Measurements from ENCODE around the gene LGALS7.
"Not testable (repeated sequence)": the region's sequence is repeated elsewhere in the genome, so short reads cannot be mapped to it uniquely, and the experiment has no call there.

The LGALS7 gene

DNA sequence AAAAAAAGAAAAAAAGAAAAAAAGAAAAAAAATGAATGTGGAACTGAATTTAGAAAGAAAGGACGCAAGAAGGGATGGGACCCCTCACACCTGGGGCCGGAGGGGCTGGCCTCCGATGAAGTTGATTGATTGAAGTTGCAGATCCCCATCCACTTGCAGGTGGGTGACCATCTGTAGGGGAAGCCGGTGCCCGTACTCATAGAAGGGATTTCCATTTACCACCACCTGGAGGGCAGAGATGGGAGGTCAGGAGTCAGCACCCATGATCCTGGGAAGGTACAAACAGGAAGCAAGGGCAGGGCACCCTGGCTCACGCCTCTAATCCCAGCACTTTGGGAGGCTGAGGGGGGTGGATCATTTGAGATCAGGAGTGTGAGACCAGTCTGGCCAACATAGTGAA lies 33.1 kb upstream of the LGALS7 start:
- Mint-ChIP-seq H3K4me1 (peaks cover 5% of the 10 kb centered on the region), H3K4me3 (no peak overlapping the region), H3K9me3 (no peaks in the 10 kb centered on the region), H3K27ac (no peak overlapping the region), H3K27me3 (no peaks in the 10 kb centered on the region), H3K36me3 (peaks cover 1% of the 10 kb centered on the region)

- Mint-ChIP-seq H3K36me3 (peaks cover 1% of the 10 kb centered on the region), H3K4me3 (no peak overlapping the region), H3K27ac (peak overlapping the region; percentile 15), H3K4me1 (peaks cover 5% of the 10 kb centered on the region), H3K27me3 (no peaks in the 10 kb centered on the region), H3K9me3 (no peaks in the 10 kb centered on the region)
These were observed 31.9 kb upstream of the LGALS7 start for GRCh38 chr19:38805180-38805579.

DNA sequence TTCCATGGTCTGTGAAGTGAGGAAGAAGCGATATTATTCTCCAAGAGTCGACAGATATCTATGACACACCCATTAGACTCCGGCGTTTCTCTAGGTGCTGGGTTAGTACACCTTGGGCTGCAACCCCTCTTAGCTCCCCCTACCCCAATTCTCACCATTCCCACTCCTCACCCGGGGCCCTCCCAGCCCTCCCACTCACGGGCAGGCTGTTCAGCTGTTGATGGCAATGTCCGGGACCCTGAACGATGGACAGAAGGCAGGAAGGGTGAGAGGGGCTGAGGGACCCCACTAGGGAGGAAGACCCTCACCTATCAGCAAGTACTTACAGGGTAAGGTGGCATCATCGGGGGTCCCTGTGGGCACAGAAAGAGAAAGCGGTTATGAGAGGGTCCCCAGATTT lies 30.2 kb upstream of the LGALS7 start:
- Mint-ChIP-seq H3K9me3 (no peaks in the 10 kb centered on the region), H3K36me3 (peaks cover 1% of the 10 kb centered on the region), H3K27ac (no peak overlapping the region), H3K4me3 (no peak overlapping the region), H3K4me1 (peaks cover 5% of the 10 kb centered on the region), H3K27me3 (no peaks in the 10 kb centered on the region)

GRCh38 chr19:38801359-38802095 lies 28.2 kb upstream of the LGALS7 start:
- Mint-ChIP-seq H3K4me3 (no peak overlapping the region), H3K27me3 (no peaks in the 10 kb centered on the region), H3K36me3 (peaks cover 1% of the 10 kb centered on the region), H3K9me3 (no peaks in the 10 kb centered on the region), H3K4me1 (peaks cover 5% of the 10 kb centered on the region), H3K27ac (no peak overlapping the region)

DNA sequence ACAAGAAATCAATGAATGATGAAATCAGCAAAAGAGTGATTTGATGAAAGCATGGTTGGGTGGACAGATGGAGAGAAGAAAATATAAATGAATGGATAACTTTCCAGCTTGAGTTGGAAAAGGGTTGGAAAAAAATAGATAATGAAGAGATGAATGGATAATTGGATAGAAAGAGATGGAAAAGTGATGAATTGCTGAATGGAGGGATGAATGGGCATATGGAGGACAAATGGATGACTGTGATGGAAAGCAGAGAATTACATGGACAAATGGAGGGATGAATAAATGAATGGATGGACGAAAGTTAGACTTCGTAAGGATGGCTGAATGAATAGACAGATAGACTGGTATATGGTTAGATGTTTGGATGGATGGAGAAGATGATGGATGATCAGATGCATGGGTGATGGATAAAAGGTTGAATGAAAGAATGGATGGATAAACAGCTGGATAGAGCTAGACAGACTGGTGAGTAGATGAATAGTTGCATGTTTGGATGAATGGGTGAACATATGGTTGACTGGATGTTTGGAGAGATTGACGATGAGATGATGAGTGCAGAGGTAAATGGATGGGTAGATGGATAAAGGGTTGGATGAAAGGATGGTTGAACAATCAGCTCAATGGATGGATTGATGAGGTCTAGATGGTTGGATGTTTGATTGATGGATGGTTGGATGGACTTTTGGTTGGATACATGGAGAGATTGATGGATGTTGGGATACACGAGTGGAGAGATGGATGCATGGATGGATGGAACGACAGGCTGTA lies 27.4 kb upstream of the LGALS7 start:
- H3K9me3 Mint-ChIP-seq, result no peaks in the 10 kb centered on the region
- H3K4me1 Mint-ChIP-seq, result peaks cover 5% of the 10 kb centered on the region
- H3K27me3 Mint-ChIP-seq, result no peaks in the 10 kb centered on the region
- peaks cover 1% of the 10 kb centered on the region for H3K36me3 Mint-ChIP-seq
- no peak overlapping the region for H3K4me3 Mint-ChIP-seq
- H3K27ac Mint-ChIP-seq, result no peak overlapping the region

DNA sequence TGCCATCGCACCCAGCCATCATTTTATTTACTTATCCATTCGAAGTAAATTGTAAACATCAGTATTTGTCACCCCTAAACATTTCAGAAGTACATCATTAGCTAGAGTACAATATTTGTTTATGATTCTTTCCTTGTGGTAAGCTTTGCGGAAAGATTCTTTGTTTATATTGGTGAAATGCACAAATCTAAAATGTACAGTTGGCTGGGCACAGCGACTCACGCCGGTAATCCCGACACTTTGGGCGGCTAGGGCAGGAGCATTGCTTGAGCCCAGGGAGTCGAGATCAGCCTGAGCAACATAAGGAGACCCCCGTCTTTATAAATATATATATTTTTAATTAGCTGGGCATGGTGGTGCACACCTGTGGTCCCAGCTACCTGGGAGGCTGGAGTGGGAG lies 25.8 kb upstream of the LGALS7 start:
- Mint-ChIP-seq H3K27ac (no peak overlapping the region), H3K4me3 (no peak overlapping the region), H3K9me3 (no peaks in the 10 kb centered on the region), H3K36me3 (no peaks in the 10 kb centered on the region), H3K27me3 (no peaks in the 10 kb centered on the region), H3K4me1 (no peaks in the 10 kb centered on the region)

GRCh38 chr19:38797781-38798180 lies 24.5 kb upstream of the LGALS7 start:
- H3K36me3 Mint-ChIP-seq, H3K27ac Mint-ChIP-seq, H3K27me3 Mint-ChIP-seq, H3K9me3 Mint-ChIP-seq, H3K4me3 Mint-ChIP-seq, H3K4me1 Mint-ChIP-seq: not testable (repeated sequence)

DNA sequence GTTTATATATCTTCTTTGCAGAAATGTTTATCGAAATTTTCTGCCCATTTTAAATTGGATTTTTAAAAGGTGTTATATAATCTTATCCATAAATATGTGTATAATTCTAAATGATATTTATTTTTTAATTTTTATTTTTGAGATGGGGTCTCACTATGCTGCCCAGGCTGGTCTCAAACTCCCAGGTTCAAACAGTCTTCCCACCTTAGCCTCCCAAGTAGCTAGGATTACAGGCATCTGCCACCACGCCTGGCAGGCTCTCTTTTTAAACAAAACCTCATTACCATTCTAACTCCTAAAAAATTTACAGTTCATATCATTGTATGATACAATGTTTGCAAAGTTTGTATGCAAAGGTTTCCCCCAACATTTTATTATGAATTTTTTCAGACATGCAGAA lies 22.8 kb upstream of the LGALS7 start:
- Mint-ChIP-seq H3K27ac (no peak overlapping the region), H3K9me3 (no peaks in the 10 kb centered on the region)

GRCh38 chr19:38795549-38795948 lies 22.2 kb upstream of the LGALS7 start:
- no peaks in the 10 kb centered on the region for H3K36me3 Mint-ChIP-seq
- H3K9me3 Mint-ChIP-seq, result no peaks in the 10 kb centered on the region
- H3K4me3 Mint-ChIP-seq, result no peak overlapping the region
- H3K27ac Mint-ChIP-seq, result no peak overlapping the region
- peaks cover 4% of the 10 kb centered on the region for H3K4me1 Mint-ChIP-seq
- H3K27me3 Mint-ChIP-seq, result no peaks in the 10 kb centered on the region

More for the DNA sequence above, 22.8 kb upstream of the LGALS7 start:
- H3K27me3 Mint-ChIP-seq, result no peaks in the 10 kb centered on the region
- peaks cover 4% of the 10 kb centered on the region for H3K4me1 Mint-ChIP-seq
- H3K4me3 Mint-ChIP-seq, result no peak overlapping the region
- no peaks in the 10 kb centered on the region for H3K36me3 Mint-ChIP-seq

- peaks cover 4% of the 10 kb centered on the region for H3K4me1 Mint-ChIP-seq
- H3K27me3 Mint-ChIP-seq, result no peaks in the 10 kb centered on the region
- no peaks in the 10 kb centered on the region for H3K9me3 Mint-ChIP-seq
- H3K27ac Mint-ChIP-seq, result no peak overlapping the region
- no peak overlapping the region for H3K4me3 Mint-ChIP-seq
- no peaks in the 10 kb centered on the region for H3K36me3 Mint-ChIP-seq
These were observed 20.4 kb upstream of the LGALS7 start for GRCh38 chr19:38793671-38794070.

- Mint-ChIP-seq H3K36me3 (no peaks in the 10 kb centered on the region), H3K27me3 (no peaks in the 10 kb centered on the region), H3K27ac (no peak overlapping the region), H3K4me1 (peaks cover 4% of the 10 kb centered on the region), H3K4me3 (peak overlapping the region; percentile 73), H3K9me3 (no peaks in the 10 kb centered on the region)
These were observed 19.9 kb upstream of the LGALS7 start for GRCh38 chr19:38793177-38793576.

DNA sequence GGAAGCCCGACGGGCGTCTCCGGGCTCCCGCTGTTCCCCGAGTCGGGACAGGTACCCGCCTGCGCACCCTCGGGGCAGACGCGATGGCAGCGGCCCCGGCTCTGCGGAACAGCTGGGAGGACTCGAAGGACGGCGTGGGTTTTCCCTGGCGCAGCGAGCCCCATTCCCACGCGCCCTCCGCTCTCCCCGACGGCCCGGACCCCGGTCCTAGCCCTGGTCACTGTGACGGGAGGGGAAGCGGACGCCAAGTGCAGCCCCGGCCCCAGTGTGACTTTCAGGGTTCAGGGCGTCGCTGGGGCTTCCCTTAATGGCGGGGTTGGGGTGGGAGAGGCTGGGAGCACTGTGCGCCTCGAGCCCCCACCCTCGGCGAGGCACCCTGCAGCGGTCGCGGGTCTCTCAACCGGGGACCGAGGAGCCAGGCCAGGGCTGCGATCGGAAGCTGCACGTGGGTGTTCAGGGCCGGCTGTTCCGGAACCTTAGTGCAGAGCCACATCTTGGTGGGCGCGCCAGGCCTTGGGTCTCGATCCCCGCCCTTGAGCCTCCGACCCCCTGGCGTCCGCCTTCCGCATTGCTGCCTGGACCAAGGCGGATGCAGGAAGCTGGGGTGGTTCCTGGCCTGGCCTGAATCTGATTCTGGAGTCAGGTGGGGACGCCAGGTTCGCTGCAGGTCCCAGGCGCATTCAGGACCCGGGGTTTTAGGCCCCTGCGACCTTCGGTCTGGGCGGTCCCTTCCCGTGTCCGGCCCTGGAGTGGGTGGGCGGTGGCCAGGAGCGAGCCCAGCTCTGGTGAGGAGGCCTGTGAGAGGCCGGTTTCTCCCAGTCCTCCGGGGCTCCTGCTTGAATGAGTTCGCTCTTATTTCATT lies 19.2 kb upstream of the LGALS7 start:
- H3K27ac Mint-ChIP-seq, result no peak overlapping the region
- H3K9me3 Mint-ChIP-seq, result no peaks in the 10 kb centered on the region

DNA sequence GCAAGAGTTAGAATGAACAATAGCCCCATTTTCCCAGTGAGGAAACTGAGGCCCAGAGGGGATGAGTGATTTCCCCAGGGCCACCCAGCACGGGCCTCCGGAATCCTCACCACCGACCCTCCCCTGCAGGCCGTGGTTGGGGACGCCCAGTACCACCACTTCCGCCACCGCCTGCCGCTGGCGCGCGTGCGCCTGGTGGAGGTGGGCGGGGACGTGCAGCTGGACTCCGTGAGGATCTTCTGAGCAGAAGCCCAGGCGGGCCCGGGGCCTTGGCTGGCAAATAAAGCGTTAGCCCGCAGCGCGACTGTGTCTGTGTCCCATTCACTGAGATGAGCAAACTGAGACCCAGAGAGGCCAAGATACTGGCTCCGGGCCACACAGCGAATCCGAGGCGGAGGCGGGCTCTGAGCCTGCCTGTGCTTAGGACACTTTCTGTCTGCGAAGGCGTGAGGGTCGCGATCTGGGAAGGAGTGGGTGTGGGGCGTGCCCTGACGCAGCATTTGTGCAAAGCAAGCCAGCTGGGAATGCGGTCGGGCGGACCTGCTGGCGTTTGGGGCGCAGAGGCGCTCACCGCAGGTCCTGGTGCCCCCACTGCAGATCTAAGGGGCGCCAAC lies 18.2 kb upstream of the LGALS7 start:
- not testable (repeated sequence) for H3K9me3 Mint-ChIP-seq, H3K4me3 Mint-ChIP-seq, H3K27ac Mint-ChIP-seq, H3K4me1 Mint-ChIP-seq, H3K27me3 Mint-ChIP-seq, H3K36me3 Mint-ChIP-seq

More for the DNA sequence above, 19.2 kb upstream of the LGALS7 start:
- Mint-ChIP-seq H3K4me3 (peak overlapping the region; percentile 73), H3K4me1 (peaks cover 4% of the 10 kb centered on the region), H3K36me3 (no peaks in the 10 kb centered on the region), H3K27me3 (no peaks in the 10 kb centered on the region)

- H3K9me3 Mint-ChIP-seq, H3K27ac Mint-ChIP-seq, H3K4me1 Mint-ChIP-seq, H3K36me3 Mint-ChIP-seq, H3K4me3 Mint-ChIP-seq, H3K27me3 Mint-ChIP-seq: not testable (repeated sequence)
These were observed 17.4 kb upstream of the LGALS7 start for GRCh38 chr19:38790507-38791403.
